SK-N-SH treated with all-trans-retinoic acid at 6 μM for 48 hours (cell line): ENCODE results near the gene C1orf198.

Experiments used
- ATAC-seq: fragments of 200-7000 bp; cut with Tn5 transposase; 3 replicates; pipeline ENCODE4 v1.9.1; 2020; ENCODE audit warnings: mild to moderate bottlenecking, moderate library complexity
- ARNTL ChIP-seq: fragments of 450-650 bp; formaldehyde crosslinking; IDR thresholded peaks from 2 replicates; pipeline ENCODE4 v1.5.0; 2020; ENCODE audit warnings: low read depth, mild to moderate bottlenecking, moderate library complexity, borderline replicate concordance
- BACH2 ChIP-seq: fragments of 250-450 bp; sonication (Bioruptor Pico); IDR thresholded peaks from 2 replicates; pipeline ENCODE4 v1.9.0; 2021; ENCODE audit warnings: mild to moderate bottlenecking, borderline replicate concordance
- CREB5 ChIP-seq: fragments of 250-450 bp; sonication (Bioruptor Pico); IDR thresholded peaks from 2 replicates; pipeline ENCODE4 v1.5.1; 2020; ENCODE audit warnings: low read depth, mild to moderate bottlenecking, moderate library complexity
- CSDC2 ChIP-seq: fragments of 250-450 bp; sonication (Bioruptor Pico); IDR thresholded peaks from 2 replicates; pipeline ENCODE4 v1.5.0; 2020; ENCODE audit warnings: mild to moderate bottlenecking, moderate library complexity
- CSRNP3 ChIP-seq: fragments of 250-450 bp; sonication (Bioruptor Pico); IDR thresholded peaks from 2 replicates; pipeline ENCODE4 v1.5.1; 2021; ENCODE audit warnings: mild to moderate bottlenecking, moderate library complexity
- ESRRG ChIP-seq: fragments of 250-450 bp; sonication (Bioruptor Pico); IDR thresholded peaks from 2 replicates; pipeline ENCODE4 v1.6.1; 2021; ENCODE audit warnings: mild to moderate bottlenecking
- GLIS3 ChIP-seq: fragments of 250-450 bp; sonication (Bioruptor Pico); IDR thresholded peaks from 2 replicates; pipeline ENCODE4 v1.5.0; 2020; ENCODE audit warnings: mild to moderate bottlenecking, moderate library complexity
- OSR1 ChIP-seq: fragments of 250-450 bp; sonication (Bioruptor Pico); IDR thresholded peaks from 2 replicates; pipeline ENCODE4 v1.8.0; 2022; ENCODE audit warnings: moderate library complexity, mild to moderate bottlenecking, inconsistent platforms
- PATZ1 ChIP-seq: fragments of 250-450 bp; sonication (Bioruptor Pico); IDR thresholded peaks from 2 replicates; pipeline ENCODE4 v1.8.0; 2020; ENCODE audit warnings: mild to moderate bottlenecking, moderate library complexity, borderline replicate concordance
- POU6F1 ChIP-seq: fragments of 250-450 bp; sonication (Bioruptor Pico); IDR thresholded peaks from 2 replicates; pipeline ENCODE4 v1.8.0; 2021; ENCODE audit warnings: low read depth, mild to moderate bottlenecking, moderate library complexity, borderline replicate concordance
- RARB ChIP-seq: fragments of 250-450 bp; sonication (Bioruptor Pico); IDR thresholded peaks from 2 replicates; pipeline ENCODE4 v1.8.0; 2021; ENCODE audit warnings: mild to moderate bottlenecking, moderate library complexity
- SNAI2 ChIP-seq: fragments of 250-450 bp; sonication (Bioruptor Pico); IDR thresholded peaks from 2 replicates; pipeline ENCODE4 v1.5.0; 2020; ENCODE audit warnings: mild to moderate bottlenecking, moderate library complexity
- TCF4 ChIP-seq: fragments of 250-450 bp; sonication (Bioruptor Pico); IDR thresholded peaks from 2 replicates; pipeline ENCODE4 v1.8.0; 2021; ENCODE audit warnings: mild to moderate bottlenecking, moderate library complexity, borderline replicate concordance
- ZC3H10 ChIP-seq: fragments of 250-450 bp; sonication (Bioruptor Pico); IDR thresholded peaks from 2 replicates; pipeline ENCODE4 v1.5.1; 2021; ENCODE audit warnings: mild to moderate bottlenecking, moderate library complexity
- ZFP30 ChIP-seq: fragments of 450-650 bp; formaldehyde crosslinking; IDR thresholded peaks from 2 replicates; pipeline ENCODE4 v1.5.0; 2022; ENCODE audit warnings: mild to moderate bottlenecking, moderate library complexity
- ZNF565 ChIP-seq: fragments of 450-650 bp; formaldehyde crosslinking; conservative IDR thresholded peaks from 2 replicates; pipeline ENCODE4 v1.5.0; 2020; ENCODE audit warnings: low read depth, mild to moderate bottlenecking, moderate library complexity
- ZNF70 ChIP-seq: fragments of 450-650 bp; formaldehyde crosslinking; IDR thresholded peaks from 2 replicates; pipeline ENCODE4 v1.5.0; 2020; ENCODE audit warnings: mild to moderate bottlenecking, moderate library complexity
- ZNF8 ChIP-seq: fragments of 450-650 bp; formaldehyde crosslinking; IDR thresholded peaks from 2 replicates; pipeline ENCODE4 v1.5.0; 2020; ENCODE audit warnings: mild to moderate bottlenecking, moderate library complexity

Gene C1orf198

GRCh38 chr1:230797942-230798365 lies 70.4 kb downstream of the C1orf198 start (continued):
- TF ChIP-seq PATZ1 (CRISPR knock-in tag) (no peak), BACH2 (CRISPR knock-in tag) (no peak), ZC3H10 (CRISPR knock-in tag) (no peak), ZNF8 (CRISPR knock-in tag) (no peak), ARNTL (no peak), SNAI2 (no peak), ZNF70 (CRISPR knock-in tag) (no peak)

- TF ChIP-seq ZNF8 (CRISPR knock-in tag) (no peak), PATZ1 (CRISPR knock-in tag) (no peak), OSR1 (CRISPR knock-in tag) (no peak), ZC3H10 (CRISPR knock-in tag) (no peak), RARB (CRISPR knock-in tag) (no peak), CSDC2 (no peak), POU6F1 (CRISPR knock-in tag) (no peak), ZNF565 (CRISPR knock-in tag) (no peak)
- no peak for ATAC-seq
Measured at GRCh38 chr1:230797376-230797920, 70.9 kb downstream of the C1orf198 start.

- ATAC-seq = no peak
Measured at GRCh38 chr1:230796626-230797025, 71.7 kb downstream of the C1orf198 start.

GRCh38 chr1:230794871-230795605 lies 73.3 kb downstream of the C1orf198 start:
- ATAC-seq = no peak
- TF ChIP-seq CSRNP3 (CRISPR knock-in tag) = no peak
- no peak for TF ChIP-seq TCF4
- no peak for TF ChIP-seq SNAI2
- TF ChIP-seq ESRRG = no peak
- TF ChIP-seq ZNF70 (CRISPR knock-in tag) = no peak
- TF ChIP-seq RARB (CRISPR knock-in tag) = no peak
- TF ChIP-seq ZC3H10 (CRISPR knock-in tag) = no peak

More at GRCh38 chr1:230796626-230797025, 71.7 kb downstream of the C1orf198 start:
- no peak for TF ChIP-seq TCF4
- no peak for TF ChIP-seq ARNTL
- TF ChIP-seq ZNF8 (CRISPR knock-in tag) = no peak

- peak; percentile 8; the same call in 1 of the 3 replicates for ATAC-seq
- no peak for TF ChIP-seq ESRRG
- no peak for TF ChIP-seq POU6F1 (CRISPR knock-in tag)
- TF ChIP-seq TCF4 = no peak
- no peak for TF ChIP-seq ZC3H10 (CRISPR knock-in tag)
- TF ChIP-seq ZFP30 = no peak
- no peak for TF ChIP-seq SNAI2
- no peak for TF ChIP-seq CSRNP3 (CRISPR knock-in tag)
- no peak for TF ChIP-seq GLIS3 (CRISPR knock-in tag)
- TF ChIP-seq ARNTL = no peak
- no peak for TF ChIP-seq CREB5 (CRISPR knock-in tag)
- TF ChIP-seq PATZ1 (CRISPR knock-in tag) = no peak
- TF ChIP-seq RARB (CRISPR knock-in tag) = no peak
Measured at GRCh38 chr1:230794431-230794830, 73.9 kb downstream of the C1orf198 start.
